ENCODE results near the gene PPT1. TPM values are rescaled to one million over a fixed set of nuclear protein-coding genes. Genes with fewer than 3 reads are reported as not detected.

The PPT1 gene
- total and polyA plus RNA-seq, 2 experiments from 2014 or later = 64.2 to 78.0 TPM

DNA sequence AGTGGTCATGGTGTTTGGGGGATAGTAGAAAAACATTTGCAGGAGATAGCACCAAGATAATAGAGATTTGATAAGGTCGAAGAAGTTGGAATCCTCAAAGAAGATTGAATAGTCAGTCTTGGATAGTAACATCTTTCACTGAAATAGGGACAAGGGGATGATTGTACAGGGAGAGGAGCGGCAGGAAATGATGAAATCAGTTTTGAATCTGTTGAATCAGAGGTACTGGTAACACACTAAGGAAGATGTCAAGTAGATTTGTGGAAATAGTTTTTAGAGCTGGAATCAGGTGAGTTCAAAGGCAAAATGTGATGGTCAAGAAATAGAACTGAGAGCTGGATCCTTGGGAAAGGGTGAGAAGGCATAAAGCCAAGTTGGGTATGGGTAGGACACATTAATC lies 30.0 kb downstream of the PPT1 start:
- TF ChIP-seq EZH2phosphoT487 (IDR thresholded peaks at IDR 0.05; ENCODE audit: low read depth, severe bottlenecking, unreplicated experiment) = no peak
- H3K79me2 ChIP-seq = no peaks in the 10 kb centered on the region
- no peaks in the 10 kb centered on the region for H3K4me1 ChIP-seq (ENCODE audit: insufficient read depth)
- DNase-seq (ENCODE audit: low spot score) = no peak
- H3K4me2 ChIP-seq = no peak overlapping the region
- H3K4me3 ChIP-seq = no peak overlapping the region
- no peaks in the 10 kb centered on the region for H3K27me3 ChIP-seq
- no peak overlapping the region for H2AFZ ChIP-seq
- H4K20me1 ChIP-seq (ENCODE audit: insufficient read depth, poor library complexity, severe bottlenecking) = no peaks in the 10 kb centered on the region
- H3K27ac ChIP-seq = no peak overlapping the region
- 82% methylated on average over 2 of the region's 2 CpGs for WGBS (ENCODE audit: low lambda C conversion rate, missing lambda C conversion rate)
- no peaks in the 10 kb centered on the region for H3K9me3 ChIP-seq (ENCODE audit: low read depth)
- H3K9me2 ChIP-seq (replicated peaks; ENCODE audit: insufficient read depth) = no peaks in the 10 kb centered on the region
- H3K36me3 ChIP-seq (replicated peaks; ENCODE audit: insufficient read depth, low read depth) = peaks cover 4% of the 10 kb centered on the region

DNA sequence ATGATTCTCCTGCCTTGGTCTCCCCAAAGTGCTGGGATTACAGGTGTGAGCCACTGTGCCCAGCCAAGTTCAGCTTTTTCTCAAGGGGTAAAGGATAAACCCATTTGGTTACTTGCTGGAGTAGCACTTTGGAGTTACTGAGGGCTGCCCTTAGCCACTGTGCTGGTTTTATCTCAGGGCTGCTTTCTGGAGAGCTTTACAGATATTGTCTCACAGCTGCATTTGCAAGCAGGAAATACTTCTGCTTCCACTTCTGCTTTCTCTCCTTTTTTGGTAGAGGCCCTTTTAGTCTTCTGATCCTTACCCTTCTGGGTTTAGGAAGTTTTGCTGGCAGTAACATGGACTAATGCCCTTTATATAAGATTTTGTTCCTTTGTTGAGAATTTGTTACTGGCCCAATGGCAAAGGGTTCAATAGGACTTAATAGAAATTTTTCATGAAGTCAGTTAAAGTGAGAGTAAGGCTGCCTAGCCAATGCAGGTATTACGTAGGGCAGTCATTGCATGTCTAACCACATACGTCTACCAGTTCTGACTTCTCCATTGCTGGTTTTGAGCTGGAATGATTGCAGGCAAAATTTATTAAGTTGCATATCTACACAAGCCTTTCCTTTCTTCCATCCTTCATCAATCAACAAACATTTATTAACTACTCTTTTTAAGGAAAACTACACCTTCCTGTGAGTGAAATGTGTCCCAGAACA lies 32.1 kb downstream of the PPT1 start:
- no peaks in the 10 kb centered on the region for H3K27me3 ChIP-seq
- peaks cover 4% of the 10 kb centered on the region for H3K36me3 ChIP-seq (replicated peaks; ENCODE audit: insufficient read depth, low read depth)
- no peak overlapping the region for H3K4me3 ChIP-seq
- 98% methylated on average over 2 of the region's 2 CpGs for WGBS (ENCODE audit: low lambda C conversion rate, missing lambda C conversion rate)
- H4K20me1 ChIP-seq (ENCODE audit: insufficient read depth, poor library complexity, severe bottlenecking) = no peaks in the 10 kb centered on the region
- TF ChIP-seq EZH2 (IDR thresholded peaks at IDR 0.05; ENCODE audit: borderline replicate concordance) (no peak), EZH2phosphoT487 (IDR thresholded peaks at IDR 0.05; ENCODE audit: low read depth, severe bottlenecking, unreplicated experiment) (no peak)
- TF ChIP-seq, protein P1, sequence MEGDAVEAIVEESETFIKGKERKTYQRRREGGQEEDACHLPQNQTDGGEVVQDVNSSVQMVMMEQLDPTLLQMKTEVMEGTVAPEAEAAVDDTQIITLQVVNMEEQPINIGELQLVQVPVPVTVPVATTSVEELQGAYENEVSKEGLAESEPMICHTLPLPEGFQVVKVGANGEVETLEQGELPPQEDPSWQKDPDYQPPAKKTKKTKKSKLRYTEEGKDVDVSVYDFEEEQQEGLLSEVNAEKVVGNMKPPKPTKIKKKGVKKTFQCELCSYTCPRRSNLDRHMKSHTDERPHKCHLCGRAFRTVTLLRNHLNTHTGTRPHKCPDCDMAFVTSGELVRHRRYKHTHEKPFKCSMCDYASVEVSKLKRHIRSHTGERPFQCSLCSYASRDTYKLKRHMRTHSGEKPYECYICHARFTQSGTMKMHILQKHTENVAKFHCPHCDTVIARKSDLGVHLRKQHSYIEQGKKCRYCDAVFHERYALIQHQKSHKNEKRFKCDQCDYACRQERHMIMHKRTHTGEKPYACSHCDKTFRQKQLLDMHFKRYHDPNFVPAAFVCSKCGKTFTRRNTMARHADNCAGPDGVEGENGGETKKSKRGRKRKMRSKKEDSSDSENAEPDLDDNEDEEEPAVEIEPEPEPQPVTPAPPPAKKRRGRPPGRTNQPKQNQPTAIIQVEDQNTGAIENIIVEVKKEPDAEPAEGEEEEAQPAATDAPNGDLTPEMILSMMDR (IDR thresholded peaks at IDR 0.05; ENCODE audit: poor library complexity) = no peak
- H3K27ac ChIP-seq = no peak overlapping the region
- DNase-seq (ENCODE audit: low spot score) = no peak
- no peak overlapping the region for H2AFZ ChIP-seq
- no peak overlapping the region for H3K4me2 ChIP-seq
- H3K4me1 ChIP-seq (ENCODE audit: insufficient read depth) = no peaks in the 10 kb centered on the region
- H3K9me3 ChIP-seq (ENCODE audit: low read depth) = no peaks in the 10 kb centered on the region
- peaks cover 10% of the 10 kb centered on the region for H3K79me2 ChIP-seq
- no peaks in the 10 kb centered on the region for H3K9me2 ChIP-seq (replicated peaks; ENCODE audit: insufficient read depth)

DNA sequence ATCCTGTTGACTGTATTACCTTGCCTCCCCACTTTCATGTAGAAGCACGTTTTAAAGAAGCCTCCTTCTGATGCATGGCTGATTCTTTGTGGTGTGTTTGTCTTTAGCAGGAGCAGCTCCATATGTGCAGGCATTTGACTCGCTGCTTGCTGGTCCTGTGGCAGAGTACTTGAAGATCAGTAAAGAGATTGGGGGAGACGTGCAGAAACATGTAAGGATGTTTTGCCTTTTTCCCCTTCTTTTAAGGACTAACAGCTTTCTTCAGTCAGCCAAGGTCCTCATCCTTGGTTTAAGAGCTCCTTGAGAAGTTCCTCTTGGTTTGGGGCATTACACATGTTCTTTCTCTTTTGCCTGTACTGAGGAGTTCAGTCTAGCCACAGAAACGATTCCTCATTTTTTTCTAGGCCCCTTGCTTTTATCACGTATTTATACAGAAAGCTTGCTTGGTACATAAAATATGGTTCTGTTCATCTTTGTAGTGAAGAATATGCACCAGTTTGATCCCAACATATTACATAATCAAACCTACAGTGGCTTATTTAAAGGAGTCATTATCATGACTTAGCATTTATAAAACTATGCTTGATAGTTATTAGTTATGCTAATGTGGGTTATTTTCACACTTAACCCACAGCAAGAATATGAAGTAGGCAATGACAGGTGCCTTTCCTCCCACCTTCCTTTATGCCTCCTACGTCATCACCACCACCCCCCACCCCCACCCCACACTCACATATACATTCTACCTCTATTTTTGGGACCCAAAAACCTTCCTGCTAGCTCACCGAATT lies 36.9 kb downstream of the PPT1 start:
- H3K36me3 ChIP-seq (replicated peaks; ENCODE audit: insufficient read depth, low read depth) = no peaks in the 10 kb centered on the region
- peaks cover 18% of the 10 kb centered on the region for H3K4me1 ChIP-seq (ENCODE audit: insufficient read depth)
- no peak for TF ChIP-seq EZH2phosphoT487 (IDR thresholded peaks at IDR 0.05; ENCODE audit: low read depth, severe bottlenecking, unreplicated experiment)
- no peak for TF ChIP-seq EZH2 (IDR thresholded peaks at IDR 0.05; ENCODE audit: borderline replicate concordance)
- TF ChIP-seq, protein P1 (IDR thresholded peaks at IDR 0.05; ENCODE audit: poor library complexity) = no peak
- DNase-seq (ENCODE audit: low spot score) = no peak
- H3K27ac ChIP-seq = peak overlapping the region; percentile 64
- H4K20me1 ChIP-seq (ENCODE audit: insufficient read depth, poor library complexity, severe bottlenecking) = peaks cover 37% of the 10 kb centered on the region
- WGBS (ENCODE audit: low lambda C conversion rate, missing lambda C conversion rate) = 89% methylated on average over 7 of the region's 7 CpGs
- no peaks in the 10 kb centered on the region for H3K9me2 ChIP-seq (replicated peaks; ENCODE audit: insufficient read depth)
- H3K4me2 ChIP-seq = no peak overlapping the region
- no peak overlapping the region for H3K4me3 ChIP-seq
- H2AFZ ChIP-seq = no peak overlapping the region
- H3K27me3 ChIP-seq = no peaks in the 10 kb centered on the region
- peaks cover 49% of the 10 kb centered on the region for H3K79me2 ChIP-seq
- H3K9me3 ChIP-seq (ENCODE audit: low read depth) = no peaks in the 10 kb centered on the region

DNA sequence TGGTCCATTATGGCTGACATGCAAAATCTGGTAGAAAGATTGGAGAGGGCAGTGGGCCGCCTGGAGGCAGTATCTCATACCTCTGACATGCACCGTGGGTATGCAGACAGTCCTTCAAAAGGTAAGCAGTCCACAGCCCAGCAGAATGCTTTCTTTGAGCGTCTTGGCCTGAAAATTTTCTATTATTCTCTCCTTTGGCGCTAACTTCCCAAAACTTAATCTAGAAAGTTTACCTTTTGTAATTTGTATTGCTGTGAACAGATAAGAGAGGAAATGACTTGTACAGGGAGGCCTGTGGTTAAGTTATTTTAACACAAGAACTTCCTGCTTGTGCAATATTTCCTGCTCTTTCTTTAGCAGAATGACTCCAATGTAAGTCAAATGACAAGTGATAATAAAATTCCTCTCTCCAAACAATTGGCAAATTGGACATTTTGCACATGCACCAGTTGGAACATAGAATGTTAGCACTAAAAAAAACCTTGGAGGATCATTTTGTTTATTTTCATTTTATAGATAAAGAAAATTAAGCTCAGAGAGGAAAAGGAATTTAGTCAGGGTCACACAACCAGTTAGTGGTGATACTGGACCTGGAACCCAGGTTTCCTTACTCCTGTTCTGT lies 37.6 kb downstream of the PPT1 start:
- H3K27me3 ChIP-seq = no peaks in the 10 kb centered on the region
- H4K20me1 ChIP-seq (ENCODE audit: insufficient read depth, poor library complexity, severe bottlenecking) = peaks cover 44% of the 10 kb centered on the region
- DNase-seq (ENCODE audit: low spot score) = no peak
- H3K27ac ChIP-seq = peak overlapping the region; percentile 64
- no peak overlapping the region for H2AFZ ChIP-seq
- 77% methylated on average over 4 of the region's 4 CpGs for WGBS (ENCODE audit: low lambda C conversion rate, missing lambda C conversion rate)
- TF ChIP-seq, protein P1 (IDR thresholded peaks at IDR 0.05; ENCODE audit: poor library complexity) = no peak
- no peak for TF ChIP-seq EZH2 (IDR thresholded peaks at IDR 0.05; ENCODE audit: borderline replicate concordance)
- no peak for TF ChIP-seq EZH2phosphoT487 (IDR thresholded peaks at IDR 0.05; ENCODE audit: low read depth, severe bottlenecking, unreplicated experiment)
- H3K4me2 ChIP-seq = no peak overlapping the region
- peaks cover 18% of the 10 kb centered on the region for H3K4me1 ChIP-seq (ENCODE audit: insufficient read depth)
- no peaks in the 10 kb centered on the region for H3K36me3 ChIP-seq (replicated peaks; ENCODE audit: insufficient read depth, low read depth)
- no peak overlapping the region for H3K4me3 ChIP-seq
- H3K9me2 ChIP-seq (replicated peaks; ENCODE audit: insufficient read depth) = no peaks in the 10 kb centered on the region
- H3K9me3 ChIP-seq (ENCODE audit: low read depth) = no peaks in the 10 kb centered on the region
- peaks cover 56% of the 10 kb centered on the region for H3K79me2 ChIP-seq
